NOMO-1 (cell line): ENCODE measurements around the gene S100A5.
"Not testable (repeated sequence)": the region's sequence is repeated elsewhere in the genome, so short reads cannot be mapped to it uniquely, and the experiment has no call there.

Experiments
- DNase-seq, 2 experiments: peaks; one replicate each; lab custom pipeline; 2025; ENCODE audit not compliant: unreplicated experiment in 2 of 2; lab: John Stamatoyannopoulos, UW

The S100A5 gene

GRCh38 chr1:153535242-153536011 lies 5.3 kb downstream of the S100A5 start, which contains the start of gene S100A6:
S100A6 (minus strand) TSS chr1:153535991; CDS start chr1:153535339, 652 bp downstream.
- DNase-seq: peak in 1 of 2 experiments; percentile 34

DNA sequence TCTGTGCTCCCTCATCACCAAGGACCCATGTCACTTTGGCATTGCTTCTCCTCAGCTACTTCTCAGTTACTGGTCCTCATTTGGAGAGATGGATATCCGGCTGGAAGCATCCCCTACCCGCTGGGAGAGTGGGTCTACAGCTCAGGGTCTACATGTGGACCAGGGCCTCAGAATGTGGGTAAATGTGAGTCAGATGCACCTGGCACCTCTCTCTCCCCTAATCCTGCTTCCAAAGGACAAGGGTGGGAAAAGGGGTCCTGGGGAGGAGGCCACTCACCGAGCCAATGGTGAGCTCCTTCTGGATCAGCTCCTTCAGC lies 5.9 kb downstream of the S100A5 start:
- DNase-seq: no peak

- DNase-seq: no peak
Measured at GRCh38 chr1:153534226-153534924, 6.4 kb downstream of the S100A5 start.

- DNase-seq: no peak
Measured at GRCh38 chr1:153533689-153534201, 7.0 kb downstream of the S100A5 start.

GRCh38 chr1:153532769-153533599 lies 7.8 kb downstream of the S100A5 start:
- DNase-seq: peak; percentile 72 to 73

DNA sequence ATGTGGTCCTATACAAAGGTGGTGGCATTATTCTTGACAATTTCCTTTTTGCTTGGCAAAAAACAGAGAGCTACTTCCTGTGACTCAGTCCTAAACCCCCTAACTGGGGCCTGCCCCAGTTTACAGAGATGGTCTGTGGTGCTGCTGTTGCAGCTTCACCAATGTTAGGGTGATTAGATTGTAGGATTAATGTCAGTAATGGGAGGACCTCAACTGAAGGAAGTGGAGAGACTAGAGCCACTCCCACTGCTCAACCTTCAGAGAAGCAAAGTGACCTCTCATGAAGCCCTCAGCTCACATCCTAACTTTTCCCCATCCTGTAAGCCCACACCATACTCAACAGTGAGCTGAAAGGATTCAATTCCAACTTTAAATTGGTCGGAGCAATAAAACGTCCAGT lies 8.6 kb downstream of the S100A5 start:
- DNase-seq: peak in 1 of 2 experiments; percentile 10

DNA sequence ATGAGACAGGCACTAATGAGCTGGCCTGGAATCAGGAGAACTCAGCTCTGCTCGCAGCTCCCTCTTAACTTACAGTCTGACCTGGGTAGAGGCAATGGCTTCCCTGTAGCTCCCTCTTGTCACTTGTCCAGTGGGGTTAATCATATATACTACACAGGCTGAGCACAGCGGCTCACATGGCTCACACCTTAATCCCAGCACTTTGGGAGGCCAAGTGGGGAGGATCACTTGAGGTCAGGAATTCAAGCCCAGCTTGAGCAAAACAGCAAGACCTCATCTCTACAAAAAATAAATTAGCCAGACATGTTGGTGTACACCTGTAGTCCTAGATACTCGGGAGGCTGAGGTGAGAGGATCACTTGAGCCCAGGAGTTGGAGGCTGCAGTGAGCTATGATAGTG lies 9.1 kb downstream of the S100A5 start:
- DNase-seq: no peak

DNA sequence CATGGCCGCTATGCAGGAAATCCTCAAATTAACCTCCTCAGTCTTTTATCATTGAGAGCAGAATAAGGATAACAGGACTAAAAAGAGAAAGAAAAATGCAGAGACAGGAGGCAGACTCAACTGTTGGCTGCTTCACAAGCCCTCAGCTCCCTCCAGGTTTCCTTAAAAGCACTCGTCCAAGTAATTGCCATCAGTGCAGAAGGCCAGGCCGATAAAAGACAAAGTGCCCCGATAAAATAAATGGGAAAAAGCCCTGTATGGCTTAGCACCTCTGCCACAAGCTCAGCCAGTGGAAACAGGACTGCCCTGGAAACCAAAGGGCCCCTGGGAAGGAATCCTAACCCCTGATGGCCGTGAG lies 13.1 kb downstream of the S100A5 start:
- no peak for DNase-seq

DNA sequence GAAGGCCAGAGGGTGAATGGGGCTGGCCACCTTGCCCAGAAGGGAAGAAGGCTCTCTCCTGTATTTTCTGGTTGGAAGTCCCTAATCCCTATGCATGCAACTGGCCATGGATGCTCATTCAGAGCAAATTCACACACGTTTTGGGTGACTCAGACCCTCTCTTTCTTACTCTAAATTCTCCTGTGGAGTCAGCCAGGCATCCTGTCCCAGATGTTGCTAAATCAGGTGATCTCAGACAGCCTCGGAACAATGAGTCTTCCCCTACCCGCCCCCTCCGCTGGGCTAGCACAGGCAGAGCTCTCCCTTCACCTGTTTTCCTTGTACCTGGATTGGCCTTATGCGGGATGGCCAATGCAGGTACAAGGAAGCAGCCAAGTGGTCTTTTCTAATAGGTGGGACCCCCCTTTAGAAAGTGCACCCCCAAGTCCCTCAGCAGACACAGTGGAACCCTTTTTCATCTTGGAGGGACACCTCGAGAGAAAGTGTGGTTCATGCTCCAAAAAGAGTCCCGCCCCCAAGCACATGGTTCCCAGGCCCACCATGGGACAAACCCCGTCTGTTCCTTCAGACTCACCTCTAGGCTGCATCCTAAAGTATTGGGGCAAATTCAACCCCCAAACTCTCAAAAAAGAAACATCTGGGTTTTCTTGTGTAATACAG lies 13.6 kb downstream of the S100A5 start:
- no peak for DNase-seq

DNA sequence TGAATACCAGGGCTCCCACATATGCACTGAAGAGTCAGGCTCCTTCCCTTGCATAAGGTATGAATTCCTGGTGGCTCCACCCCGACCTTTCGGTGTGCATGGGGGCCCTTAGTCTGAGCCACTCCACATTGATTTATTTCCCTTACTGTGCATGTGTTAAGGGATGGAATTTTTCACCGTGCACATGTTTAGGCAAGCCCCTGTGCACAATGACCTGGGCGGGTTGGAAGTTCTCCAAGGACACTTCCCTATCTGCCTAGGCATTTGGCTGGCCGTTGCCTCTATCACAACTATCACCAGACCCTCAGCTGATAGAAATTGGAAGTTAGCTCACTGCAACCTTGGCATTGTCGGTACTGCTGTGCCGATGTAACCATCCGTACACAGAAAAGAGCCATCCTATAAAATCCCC lies 14.6 kb downstream of the S100A5 start:
- DNase-seq: no peak

GRCh38 chr1:153525088-153525728 lies 15.5 kb downstream of the S100A5 start:
- no peak for DNase-seq

- DNase-seq: not testable (repeated sequence)
Measured at GRCh38 chr1:153522353-153523048, 18.2 kb downstream of the S100A5 start.

GRCh38 chr1:153521808-153522207 lies 18.9 kb downstream of the S100A5 start:
- DNase-seq: not testable (repeated sequence)

DNA sequence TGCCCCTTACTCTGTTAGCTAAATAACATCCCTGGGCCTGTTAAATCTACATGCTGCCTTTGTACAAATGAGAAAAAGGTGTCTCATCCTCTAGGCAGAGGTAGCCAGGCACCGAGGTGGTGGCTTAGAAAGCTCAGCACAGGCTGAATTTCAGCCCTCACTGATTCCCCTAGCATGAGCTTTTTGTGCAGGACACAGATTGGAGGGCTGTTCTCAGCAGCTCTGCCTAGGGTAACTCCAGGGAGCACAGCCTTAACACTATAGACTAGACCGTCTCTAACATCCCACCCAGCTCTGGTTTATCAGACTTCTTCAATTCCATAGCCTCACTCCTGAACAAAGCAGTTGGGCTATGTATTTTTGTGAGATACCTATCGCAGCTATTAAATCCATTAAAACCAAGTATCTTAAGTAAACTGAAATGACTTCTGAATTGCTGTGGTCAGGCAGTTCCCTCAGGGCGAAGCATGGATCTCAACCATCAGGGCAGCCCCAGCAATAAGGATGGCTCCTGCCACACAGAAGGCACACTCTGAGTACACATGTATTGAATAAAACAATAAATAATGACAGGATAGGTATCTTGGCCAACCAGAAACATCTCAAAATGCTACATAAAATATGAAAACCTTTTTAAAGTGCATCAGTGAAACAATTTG lies 19.8 kb downstream of the S100A5 start:
- no peak for DNase-seq

- not testable (repeated sequence) for DNase-seq
Measured at GRCh38 chr1:153520137-153520691, 20.5 kb downstream of the S100A5 start.

GRCh38 chr1:153519242-153519641 lies 21.5 kb downstream of the S100A5 start:
- DNase-seq: no peak

DNA sequence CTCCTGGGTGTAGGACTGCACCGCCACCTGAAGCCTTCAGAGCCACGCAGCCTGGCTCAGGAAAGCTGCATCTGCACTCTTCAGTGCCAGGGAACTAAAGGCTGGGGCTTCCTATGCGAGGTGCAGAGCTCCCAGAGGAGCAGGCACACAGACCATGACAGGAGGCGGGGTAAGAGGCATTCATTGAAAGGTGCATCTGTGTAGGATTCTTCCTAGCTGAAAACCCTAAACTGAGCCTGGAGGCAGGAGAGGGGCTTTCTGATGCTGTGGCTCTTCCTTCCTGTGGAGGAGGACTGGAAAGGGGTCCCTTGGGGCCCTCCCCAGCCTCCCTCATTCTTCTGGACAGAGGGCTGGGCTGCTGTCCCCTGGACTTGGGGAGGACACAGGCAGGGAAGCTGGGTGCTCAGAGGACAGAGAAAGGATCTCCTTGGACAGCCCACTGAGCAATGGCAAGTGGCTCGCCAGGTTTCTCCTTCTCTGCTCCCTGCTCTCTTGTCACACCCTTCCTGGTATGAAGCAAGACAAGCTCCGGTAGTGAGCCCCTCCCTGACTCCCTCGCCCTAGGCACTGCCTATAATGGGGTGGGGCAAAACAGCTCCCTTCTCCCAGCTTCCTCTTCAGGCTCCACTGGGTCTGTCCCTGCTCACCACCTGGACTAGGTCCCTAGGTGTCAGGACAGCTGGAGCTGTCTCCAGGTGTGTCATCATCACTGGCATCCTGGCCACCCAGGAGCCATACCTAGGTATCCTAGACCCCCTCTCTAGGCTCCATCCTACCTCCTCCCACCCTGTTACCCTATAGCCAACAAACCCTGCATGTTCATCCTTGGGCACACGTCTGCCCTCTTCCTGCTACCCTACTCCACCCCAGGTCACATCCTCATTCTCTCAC lies 25.0 kb downstream of the S100A5 start:
- DNase-seq: peak; percentile 64 to 75

DNA sequence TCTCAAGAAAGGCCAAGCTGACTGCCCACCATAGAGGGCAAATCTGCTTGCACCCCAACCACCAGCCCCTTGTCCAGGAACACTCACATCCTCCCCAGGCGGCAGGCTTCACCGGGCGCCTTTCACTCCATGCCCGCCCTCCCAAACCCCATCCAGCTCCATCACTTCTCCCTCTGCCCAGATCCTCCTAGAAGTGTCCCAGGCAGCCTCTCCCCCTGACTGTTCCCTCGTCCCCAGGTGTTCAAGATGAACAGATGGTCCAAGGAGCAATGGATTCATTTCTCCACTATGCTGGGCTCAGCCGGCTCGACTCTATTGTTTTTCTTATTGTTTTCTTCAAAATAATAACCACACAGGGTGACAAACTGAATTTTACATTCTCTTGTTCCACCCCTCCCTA lies 27.1 kb downstream of the S100A5 start:
- DNase-seq: no peak
